Measurements from ENCODE around the gene RAF1. TPM values are rescaled to one million over a fixed set of nuclear protein-coding genes. Genes with fewer than 3 reads are reported as not detected.

RAF1 gene
- total RNA-seq, 1 experiment from 2014 or later: 101 TPM

DNA sequence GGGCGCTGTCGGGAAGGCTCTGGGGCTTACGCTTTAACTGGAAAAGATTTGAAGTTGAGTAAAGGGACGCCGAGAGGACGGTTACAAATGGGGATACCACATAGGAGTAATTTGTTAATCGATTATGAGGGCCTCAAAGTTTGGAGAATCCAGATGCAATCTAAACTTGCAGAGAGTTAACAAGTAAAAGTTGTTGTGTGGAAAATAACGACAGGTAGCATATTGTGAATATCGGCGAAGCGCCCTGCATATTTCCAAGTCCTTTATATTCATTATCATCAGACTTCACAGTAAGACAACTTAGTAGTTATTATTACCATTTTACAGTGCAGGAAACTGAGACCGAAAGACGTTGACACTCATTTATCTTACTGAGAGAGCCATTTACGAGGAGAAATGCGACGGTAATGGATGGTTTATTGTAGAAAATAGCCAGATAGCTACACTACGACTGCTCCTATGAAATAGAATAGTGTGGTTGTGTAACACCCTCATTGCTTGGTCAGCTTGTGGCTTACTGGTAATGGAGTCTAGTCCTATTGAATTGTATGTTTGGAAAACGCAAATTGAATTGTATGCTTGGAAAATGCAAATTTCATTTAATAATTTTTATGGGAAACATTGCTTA, 106.3 kb downstream of the RAF1 start:
- Mint-ChIP-seq H3K27me3 (ENCODE audit: low read depth) (peaks cover 17% of the 10 kb centered on the region), H3K27ac (peak overlapping the region; percentile 92), H3K4me3 (peak overlapping the region; percentile 81), H3K9me3 (no peaks in the 10 kb centered on the region), H3K36me3 (no peaks in the 10 kb centered on the region), H3K4me1 (peaks cover 44% of the 10 kb centered on the region)
- DNase-seq (ENCODE audit: low spot score): no peak
- ChIA-PET CTCF (no interaction called here), POLR2A (interaction anchor here (0.5 to 1.0 kb wide), 2 partner anchors 15 to 284 kb away, joined by 3 read pairs; partner anchors contain the start of gene RPL32)
- ATAC-seq: no peak
- TF ChIP-seq, protein P1, sequence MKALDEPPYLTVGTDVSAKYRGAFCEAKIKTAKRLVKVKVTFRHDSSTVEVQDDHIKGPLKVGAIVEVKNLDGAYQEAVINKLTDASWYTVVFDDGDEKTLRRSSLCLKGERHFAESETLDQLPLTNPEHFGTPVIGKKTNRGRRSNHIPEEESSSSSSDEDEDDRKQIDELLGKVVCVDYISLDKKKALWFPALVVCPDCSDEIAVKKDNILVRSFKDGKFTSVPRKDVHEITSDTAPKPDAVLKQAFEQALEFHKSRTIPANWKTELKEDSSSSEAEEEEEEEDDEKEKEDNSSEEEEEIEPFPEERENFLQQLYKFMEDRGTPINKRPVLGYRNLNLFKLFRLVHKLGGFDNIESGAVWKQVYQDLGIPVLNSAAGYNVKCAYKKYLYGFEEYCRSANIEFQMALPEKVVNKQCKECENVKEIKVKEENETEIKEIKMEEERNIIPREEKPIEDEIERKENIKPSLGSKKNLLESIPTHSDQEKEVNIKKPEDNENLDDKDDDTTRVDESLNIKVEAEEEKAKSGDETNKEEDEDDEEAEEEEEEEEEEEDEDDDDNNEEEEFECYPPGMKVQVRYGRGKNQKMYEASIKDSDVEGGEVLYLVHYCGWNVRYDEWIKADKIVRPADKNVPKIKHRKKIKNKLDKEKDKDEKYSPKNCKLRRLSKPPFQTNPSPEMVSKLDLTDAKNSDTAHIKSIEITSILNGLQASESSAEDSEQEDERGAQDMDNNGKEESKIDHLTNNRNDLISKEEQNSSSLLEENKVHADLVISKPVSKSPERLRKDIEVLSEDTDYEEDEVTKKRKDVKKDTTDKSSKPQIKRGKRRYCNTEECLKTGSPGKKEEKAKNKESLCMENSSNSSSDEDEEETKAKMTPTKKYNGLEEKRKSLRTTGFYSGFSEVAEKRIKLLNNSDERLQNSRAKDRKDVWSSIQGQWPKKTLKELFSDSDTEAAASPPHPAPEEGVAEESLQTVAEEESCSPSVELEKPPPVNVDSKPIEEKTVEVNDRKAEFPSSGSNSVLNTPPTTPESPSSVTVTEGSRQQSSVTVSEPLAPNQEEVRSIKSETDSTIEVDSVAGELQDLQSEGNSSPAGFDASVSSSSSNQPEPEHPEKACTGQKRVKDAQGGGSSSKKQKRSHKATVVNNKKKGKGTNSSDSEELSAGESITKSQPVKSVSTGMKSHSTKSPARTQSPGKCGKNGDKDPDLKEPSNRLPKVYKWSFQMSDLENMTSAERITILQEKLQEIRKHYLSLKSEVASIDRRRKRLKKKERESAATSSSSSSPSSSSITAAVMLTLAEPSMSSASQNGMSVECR (CRISPR knock-in tag; IDR thresholded peaks at IDR 0.05; ENCODE audit: borderline replicate concordance): 0 out of 2 replicates have a peak, but pooled peaks have one; percentile 1
- TF ChIP-seq, protein P2, sequence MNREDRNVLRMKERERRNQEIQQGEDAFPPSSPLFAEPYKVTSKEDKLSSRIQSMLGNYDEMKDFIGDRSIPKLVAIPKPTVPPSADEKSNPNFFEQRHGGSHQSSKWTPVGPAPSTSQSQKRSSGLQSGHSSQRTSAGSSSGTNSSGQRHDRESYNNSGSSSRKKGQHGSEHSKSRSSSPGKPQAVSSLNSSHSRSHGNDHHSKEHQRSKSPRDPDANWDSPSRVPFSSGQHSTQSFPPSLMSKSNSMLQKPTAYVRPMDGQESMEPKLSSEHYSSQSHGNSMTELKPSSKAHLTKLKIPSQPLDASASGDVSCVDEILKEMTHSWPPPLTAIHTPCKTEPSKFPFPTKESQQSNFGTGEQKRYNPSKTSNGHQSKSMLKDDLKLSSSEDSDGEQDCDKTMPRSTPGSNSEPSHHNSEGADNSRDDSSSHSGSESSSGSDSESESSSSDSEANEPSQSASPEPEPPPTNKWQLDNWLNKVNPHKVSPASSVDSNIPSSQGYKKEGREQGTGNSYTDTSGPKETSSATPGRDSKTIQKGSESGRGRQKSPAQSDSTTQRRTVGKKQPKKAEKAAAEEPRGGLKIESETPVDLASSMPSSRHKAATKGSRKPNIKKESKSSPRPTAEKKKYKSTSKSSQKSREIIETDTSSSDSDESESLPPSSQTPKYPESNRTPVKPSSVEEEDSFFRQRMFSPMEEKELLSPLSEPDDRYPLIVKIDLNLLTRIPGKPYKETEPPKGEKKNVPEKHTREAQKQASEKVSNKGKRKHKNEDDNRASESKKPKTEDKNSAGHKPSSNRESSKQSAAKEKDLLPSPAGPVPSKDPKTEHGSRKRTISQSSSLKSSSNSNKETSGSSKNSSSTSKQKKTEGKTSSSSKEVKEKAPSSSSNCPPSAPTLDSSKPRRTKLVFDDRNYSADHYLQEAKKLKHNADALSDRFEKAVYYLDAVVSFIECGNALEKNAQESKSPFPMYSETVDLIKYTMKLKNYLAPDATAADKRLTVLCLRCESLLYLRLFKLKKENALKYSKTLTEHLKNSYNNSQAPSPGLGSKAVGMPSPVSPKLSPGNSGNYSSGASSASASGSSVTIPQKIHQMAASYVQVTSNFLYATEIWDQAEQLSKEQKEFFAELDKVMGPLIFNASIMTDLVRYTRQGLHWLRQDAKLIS (CRISPR knock-in tag; IDR thresholded peaks at IDR 0.05; ENCODE audit: borderline replicate concordance): no peak

DNA sequence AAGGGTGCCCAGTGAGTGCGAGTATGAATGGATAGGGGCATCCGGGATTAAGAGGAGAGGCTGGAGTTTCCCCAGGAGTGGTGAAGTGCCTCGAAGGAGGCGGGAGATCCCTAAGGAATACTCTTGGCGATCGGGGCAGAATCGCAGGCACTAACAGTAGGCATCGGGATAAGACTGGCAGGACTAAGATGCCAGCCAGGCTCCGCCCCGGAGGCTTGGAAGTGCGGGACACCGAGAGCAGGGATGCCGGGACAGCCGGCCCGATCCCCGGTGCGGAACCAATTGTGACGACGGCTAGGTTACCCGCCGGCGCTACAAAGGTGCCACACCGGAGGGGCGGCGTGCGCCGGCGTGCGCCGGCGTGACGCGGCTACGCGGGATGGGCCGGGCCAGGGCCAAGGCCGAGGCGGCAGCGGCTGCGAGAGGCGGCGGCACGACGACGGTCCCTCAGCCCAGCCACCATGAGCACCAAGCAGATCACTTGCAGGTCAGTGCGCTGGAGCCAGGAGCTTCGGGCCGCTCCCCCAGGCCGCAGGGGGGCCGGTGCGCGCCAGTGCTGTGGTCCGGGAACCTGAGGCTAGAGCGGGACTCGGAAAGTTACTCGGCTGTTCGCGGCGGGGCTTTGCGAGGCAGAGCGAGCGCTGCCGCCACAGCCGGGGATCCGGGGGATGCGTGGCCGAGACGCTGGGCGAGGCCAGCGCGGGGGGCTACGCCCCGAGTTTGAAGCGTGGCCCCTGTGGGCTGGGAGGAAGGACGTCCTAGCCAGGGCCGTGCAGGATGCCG, 107.0 kb downstream of the RAF1 start, which contains the start of gene MKRN2:
Gene MKRN2, plus strand, starts transcription at position 398 of the 783 bp plus-strand sequence. Its CDS starts 64 bp downstream, at position 462.
- ChIA-PET CTCF (interaction anchor here (0.7 kb wide), 1 partner anchor 19 kb away, joined by 3 read pairs; no protein-coding TSS in a partner anchor), POLR2A (interaction anchor here (0.5 to 1.0 kb wide), 3 partner anchors 15 to 284 kb away, joined by 3 read pairs; partner anchors contain the start of genes RAF1 and RPL32)
- H3K9me3 Mint-ChIP-seq: no peaks in the 10 kb centered on the region
- DNase-seq (ENCODE audit: low spot score) (peak; percentile 86), ATAC-seq (peak; percentile 91)
- no peaks in the 10 kb centered on the region for H3K36me3 Mint-ChIP-seq
- peaks cover 37% of the 10 kb centered on the region for H3K4me1 Mint-ChIP-seq
- peak within 1 kb of the TSS; percentile 92 for H3K27ac Mint-ChIP-seq
- H3K4me3 Mint-ChIP-seq: peak within 1 kb of the TSS; percentile 81
- H3K27me3 Mint-ChIP-seq (ENCODE audit: low read depth): peaks cover 17% of the 10 kb centered on the region
- TF ChIP-seq FOXK1 (CRISPR knock-in tag; IDR thresholded peaks at IDR 0.05) (peak; percentile 86; the same call in 1 of the 2 replicates), CREM (CRISPR knock-in tag; IDR thresholded peaks at IDR 0.05) (peak; percentile 86), KAT7 (CRISPR knock-in tag; IDR thresholded peaks at IDR 0.05; ENCODE audit: borderline replicate concordance) (peak; percentile 57; the same call in 1 of the 2 replicates), ZNF232 (CRISPR knock-in tag; IDR thresholded peaks at IDR 0.05) (no peak; the same call in 1 of the 2 replicates), NFYB (CRISPR knock-in tag; conservative IDR thresholded peaks at IDR 0.05; ENCODE audit: low read depth) (peak; percentile 40; the same call in 1 of the 2 replicates), GABPB1 (CRISPR knock-in tag; IDR thresholded peaks at IDR 0.05) (peak; percentile 64), ESRRA (CRISPR knock-in tag; IDR thresholded peaks at IDR 0.05; ENCODE audit: borderline replicate concordance) (0 out of 2 replicates have a peak, but pooled peaks have one; percentile 65), JUN (CRISPR knock-in tag; IDR thresholded peaks at IDR 0.05) (no peak), ZNF121 (CRISPR knock-in tag; IDR thresholded peaks at IDR 0.05) (peak; percentile 99)
- TF ChIP-seq, protein P3, sequence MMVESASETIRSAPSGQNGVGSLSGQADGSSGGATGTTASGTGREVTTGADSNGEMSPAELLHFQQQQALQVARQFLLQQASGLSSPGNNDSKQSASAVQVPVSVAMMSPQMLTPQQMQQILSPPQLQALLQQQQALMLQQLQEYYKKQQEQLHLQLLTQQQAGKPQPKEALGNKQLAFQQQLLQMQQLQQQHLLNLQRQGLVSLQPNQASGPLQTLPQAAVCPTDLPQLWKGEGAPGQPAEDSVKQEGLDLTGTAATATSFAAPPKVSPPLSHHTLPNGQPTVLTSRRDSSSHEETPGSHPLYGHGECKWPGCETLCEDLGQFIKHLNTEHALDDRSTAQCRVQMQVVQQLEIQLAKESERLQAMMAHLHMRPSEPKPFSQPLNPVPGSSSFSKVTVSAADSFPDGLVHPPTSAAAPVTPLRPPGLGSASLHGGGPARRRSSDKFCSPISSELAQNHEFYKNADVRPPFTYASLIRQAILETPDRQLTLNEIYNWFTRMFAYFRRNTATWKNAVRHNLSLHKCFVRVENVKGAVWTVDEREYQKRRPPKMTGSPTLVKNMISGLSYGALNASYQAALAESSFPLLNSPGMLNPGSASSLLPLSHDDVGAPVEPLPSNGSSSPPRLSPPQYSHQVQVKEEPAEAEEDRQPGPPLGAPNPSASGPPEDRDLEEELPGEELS (CRISPR knock-in tag; IDR thresholded peaks at IDR 0.05): peak; percentile 82
- TF ChIP-seq, protein P4, sequence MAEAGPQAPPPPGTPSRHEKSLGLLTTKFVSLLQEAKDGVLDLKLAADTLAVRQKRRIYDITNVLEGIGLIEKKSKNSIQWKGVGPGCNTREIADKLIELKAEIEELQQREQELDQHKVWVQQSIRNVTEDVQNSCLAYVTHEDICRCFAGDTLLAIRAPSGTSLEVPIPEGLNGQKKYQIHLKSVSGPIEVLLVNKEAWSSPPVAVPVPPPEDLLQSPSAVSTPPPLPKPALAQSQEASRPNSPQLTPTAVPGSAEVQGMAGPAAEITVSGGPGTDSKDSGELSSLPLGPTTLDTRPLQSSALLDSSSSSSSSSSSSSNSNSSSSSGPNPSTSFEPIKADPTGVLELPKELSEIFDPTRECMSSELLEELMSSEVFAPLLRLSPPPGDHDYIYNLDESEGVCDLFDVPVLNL (CRISPR knock-in tag; IDR thresholded peaks at IDR 0.05; ENCODE audit: borderline replicate concordance, low read depth): peak; percentile 71; the same call in 1 of the 2 replicates
- TF ChIP-seq, protein P5, sequence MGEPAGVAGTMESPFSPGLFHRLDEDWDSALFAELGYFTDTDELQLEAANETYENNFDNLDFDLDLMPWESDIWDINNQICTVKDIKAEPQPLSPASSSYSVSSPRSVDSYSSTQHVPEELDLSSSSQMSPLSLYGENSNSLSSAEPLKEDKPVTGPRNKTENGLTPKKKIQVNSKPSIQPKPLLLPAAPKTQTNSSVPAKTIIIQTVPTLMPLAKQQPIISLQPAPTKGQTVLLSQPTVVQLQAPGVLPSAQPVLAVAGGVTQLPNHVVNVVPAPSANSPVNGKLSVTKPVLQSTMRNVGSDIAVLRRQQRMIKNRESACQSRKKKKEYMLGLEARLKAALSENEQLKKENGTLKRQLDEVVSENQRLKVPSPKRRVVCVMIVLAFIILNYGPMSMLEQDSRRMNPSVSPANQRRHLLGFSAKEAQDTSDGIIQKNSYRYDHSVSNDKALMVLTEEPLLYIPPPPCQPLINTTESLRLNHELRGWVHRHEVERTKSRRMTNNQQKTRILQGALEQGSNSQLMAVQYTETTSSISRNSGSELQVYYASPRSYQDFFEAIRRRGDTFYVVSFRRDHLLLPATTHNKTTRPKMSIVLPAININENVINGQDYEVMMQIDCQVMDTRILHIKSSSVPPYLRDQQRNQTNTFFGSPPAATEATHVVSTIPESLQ (CRISPR knock-in tag; IDR thresholded peaks at IDR 0.05): 0 out of 2 replicates have a peak, but pooled peaks have one; percentile 5
- TF ChIP-seq, protein P6, sequence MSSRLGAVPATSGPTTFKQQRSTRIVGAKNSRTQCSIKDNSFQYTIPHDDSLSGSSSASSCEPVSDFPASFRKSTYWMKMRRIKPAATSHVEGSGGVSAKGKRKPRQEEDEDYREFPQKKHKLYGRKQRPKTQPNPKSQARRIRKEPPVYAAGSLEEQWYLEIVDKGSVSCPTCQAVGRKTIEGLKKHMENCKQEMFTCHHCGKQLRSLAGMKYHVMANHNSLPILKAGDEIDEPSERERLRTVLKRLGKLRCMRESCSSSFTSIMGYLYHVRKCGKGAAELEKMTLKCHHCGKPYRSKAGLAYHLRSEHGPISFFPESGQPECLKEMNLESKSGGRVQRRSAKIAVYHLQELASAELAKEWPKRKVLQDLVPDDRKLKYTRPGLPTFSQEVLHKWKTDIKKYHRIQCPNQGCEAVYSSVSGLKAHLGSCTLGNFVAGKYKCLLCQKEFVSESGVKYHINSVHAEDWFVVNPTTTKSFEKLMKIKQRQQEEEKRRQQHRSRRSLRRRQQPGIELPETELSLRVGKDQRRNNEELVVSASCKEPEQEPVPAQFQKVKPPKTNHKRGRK (CRISPR knock-in tag; IDR thresholded peaks at IDR 0.05; ENCODE audit: borderline replicate concordance): 0 out of 2 replicates have a peak, but pooled peaks have one; percentile 29
